ENCODE results near the gene LHFPL6.

Gene LHFPL6

GRCh38 chr13:39373145-39373544, 229.8 kb downstream of the LHFPL6 start:
- DNase-seq: no peak
- Histone ChIP-seq H3K27me3 (ENCODE audit: insufficient read depth, low read length, poor library complexity) (no peaks in the 10 kb centered on the region), H3K4me3 (ENCODE audit: low read depth in 1 of 2, low read length in 2 of 2) (no peak overlapping the region), H3K36me3 (ENCODE audit: insufficient read depth, low read length) (no peaks in the 10 kb centered on the region), H2AFZ (ENCODE audit: low read depth, low read length) (no peak overlapping the region), H3K4me1 (ENCODE audit: insufficient read depth, low read length) (no peaks in the 10 kb centered on the region), H3K9ac (ENCODE audit: low read depth, low read length) (no peak overlapping the region), H3K27ac (ENCODE audit: low read length) (no peak overlapping the region), H3K79me2 (ENCODE audit: insufficient read depth, low read length) (no peaks in the 10 kb centered on the region), H3K4me2 (ENCODE audit: insufficient read depth, low read length) (no peak overlapping the region), H4K20me1 (ENCODE audit: insufficient read depth, low read length) (no peaks in the 10 kb centered on the region), H3K9me3 (ENCODE audit: insufficient read depth, low read length, severe bottlenecking) (no peaks in the 10 kb centered on the region)
- TF ChIP-seq CTCF (IDR thresholded peaks at IDR 0.05; ENCODE audit: borderline replicate concordance, extremely low read depth, low read length, poor library complexity, severe bottlenecking): no peak
- no peak for TF ChIP-seq EZH2 (IDR thresholded peaks at IDR 0.05; ENCODE audit: borderline replicate concordance, low read depth, low read length, severe bottlenecking)
- ATAC-seq (ENCODE audit: insufficient read depth, low read depth): no peak

GRCh38 chr13:39371706-39372105, 231.3 kb downstream of the LHFPL6 start:
- Histone ChIP-seq H3K27ac (ENCODE audit: low read length) (no peak overlapping the region), H3K79me2 (ENCODE audit: insufficient read depth, low read length) (no peaks in the 10 kb centered on the region), H3K4me1 (ENCODE audit: insufficient read depth, low read length) (no peaks in the 10 kb centered on the region), H3K36me3 (ENCODE audit: insufficient read depth, low read length) (no peaks in the 10 kb centered on the region), H3K4me2 (ENCODE audit: insufficient read depth, low read length) (no peak overlapping the region), H3K4me3 (ENCODE audit: low read depth in 1 of 2, low read length in 2 of 2) (no peak overlapping the region), H3K27me3 (ENCODE audit: insufficient read depth, low read length, poor library complexity) (no peaks in the 10 kb centered on the region), H3K9ac (ENCODE audit: low read depth, low read length) (no peak overlapping the region), H4K20me1 (ENCODE audit: insufficient read depth, low read length) (no peaks in the 10 kb centered on the region), H3K9me3 (ENCODE audit: insufficient read depth, low read length, severe bottlenecking) (no peaks in the 10 kb centered on the region), H2AFZ (ENCODE audit: low read depth, low read length) (no peak overlapping the region)
- ATAC-seq (ENCODE audit: insufficient read depth, low read depth) (no peak), DNase-seq (no peak)
- no peak for TF ChIP-seq CTCF (IDR thresholded peaks at IDR 0.05; ENCODE audit: borderline replicate concordance, extremely low read depth, low read length, poor library complexity, severe bottlenecking)
- no peak for TF ChIP-seq EZH2 (IDR thresholded peaks at IDR 0.05; ENCODE audit: borderline replicate concordance, low read depth, low read length, severe bottlenecking)

- H3K36me3 ChIP-seq (ENCODE audit: insufficient read depth, low read length): no peaks in the 10 kb centered on the region
- no peak overlapping the region for H2AFZ ChIP-seq (ENCODE audit: low read depth, low read length)
- ATAC-seq (ENCODE audit: insufficient read depth, low read depth): no peak
- no peak overlapping the region for H3K4me2 ChIP-seq (ENCODE audit: insufficient read depth, low read length)
- H3K79me2 ChIP-seq (ENCODE audit: insufficient read depth, low read length): no peaks in the 10 kb centered on the region
- H3K9ac ChIP-seq (ENCODE audit: low read depth, low read length): no peak overlapping the region
- H3K27ac ChIP-seq (ENCODE audit: low read length): no peak overlapping the region
- no peaks in the 10 kb centered on the region for H3K4me1 ChIP-seq (ENCODE audit: insufficient read depth, low read length)
- no peaks in the 10 kb centered on the region for H4K20me1 ChIP-seq (ENCODE audit: insufficient read depth, low read length)
- no peaks in the 10 kb centered on the region for H3K27me3 ChIP-seq (ENCODE audit: insufficient read depth, low read length, poor library complexity)
- H3K9me3 ChIP-seq (ENCODE audit: insufficient read depth, low read length, severe bottlenecking): no peaks in the 10 kb centered on the region
- no peak for DNase-seq
- TF ChIP-seq CTCF (IDR thresholded peaks at IDR 0.05; ENCODE audit: borderline replicate concordance, extremely low read depth, low read length, poor library complexity, severe bottlenecking) (no peak), EZH2 (IDR thresholded peaks at IDR 0.05; ENCODE audit: borderline replicate concordance, low read depth, low read length, severe bottlenecking) (no peak)
- no peak overlapping the region for H3K4me3 ChIP-seq (ENCODE audit: low read depth in 1 of 2, low read length in 2 of 2)
Observed at GRCh38 chr13:39370554-39370953, 232.4 kb downstream of the LHFPL6 start.

- no peaks in the 10 kb centered on the region for H3K79me2 ChIP-seq (ENCODE audit: insufficient read depth, low read length)
- TF ChIP-seq CTCF (IDR thresholded peaks at IDR 0.05; ENCODE audit: borderline replicate concordance, extremely low read depth, low read length, poor library complexity, severe bottlenecking) (no peak), EZH2 (IDR thresholded peaks at IDR 0.05; ENCODE audit: borderline replicate concordance, low read depth, low read length, severe bottlenecking) (no peak)
- H4K20me1 ChIP-seq (ENCODE audit: insufficient read depth, low read length): no peaks in the 10 kb centered on the region
- no peak overlapping the region for H3K27ac ChIP-seq (ENCODE audit: low read length)
- no peak for DNase-seq
- H3K27me3 ChIP-seq (ENCODE audit: insufficient read depth, low read length, poor library complexity): no peaks in the 10 kb centered on the region
- H3K4me1 ChIP-seq (ENCODE audit: insufficient read depth, low read length): no peaks in the 10 kb centered on the region
- no peaks in the 10 kb centered on the region for H3K36me3 ChIP-seq (ENCODE audit: insufficient read depth, low read length)
- no peak overlapping the region for H3K4me3 ChIP-seq (ENCODE audit: low read depth in 1 of 2, low read length in 2 of 2)
- no peaks in the 10 kb centered on the region for H3K9me3 ChIP-seq (ENCODE audit: insufficient read depth, low read length, severe bottlenecking)
- no peak overlapping the region for H3K4me2 ChIP-seq (ENCODE audit: insufficient read depth, low read length)
- ATAC-seq (ENCODE audit: insufficient read depth, low read depth): no peak
- no peak overlapping the region for H2AFZ ChIP-seq (ENCODE audit: low read depth, low read length)
- no peak overlapping the region for H3K9ac ChIP-seq (ENCODE audit: low read depth, low read length)
Observed at GRCh38 chr13:39370048-39370447, 232.9 kb downstream of the LHFPL6 start.
